ENCODE measurements around the gene ERC2.
"Not testable (repeated sequence)": the region's sequence is repeated elsewhere in the genome, so short reads cannot be mapped to it uniquely, and the experiment has no call there.

ERC2 gene

GRCh38 chr3:55521064-55521737, 947.1 kb downstream of the ERC2 start:
- no peak for DNase-seq (ENCODE audit: low read depth)

GRCh38 chr3:55519019-55519418, 949.2 kb downstream of the ERC2 start:
- no peak for DNase-seq (ENCODE audit: low read depth)

GRCh38 chr3:55518451-55518850, 949.8 kb downstream of the ERC2 start:
- no peak for DNase-seq (ENCODE audit: low read depth)

- DNase-seq (ENCODE audit: low read depth) = no peak
Measured at GRCh38 chr3:55516392-55517030, 951.8 kb downstream of the ERC2 start.

GRCh38 chr3:55515550-55516246, 952.6 kb downstream of the ERC2 start:
- DNase-seq (ENCODE audit: low read depth) = no peak

GRCh38 chr3:55514962-55515361, 953.3 kb downstream of the ERC2 start:
- no peak for DNase-seq (ENCODE audit: low read depth)

GRCh38 chr3:55512571-55513343, 955.5 kb downstream of the ERC2 start:
- no peak for DNase-seq (ENCODE audit: low read depth)

- DNase-seq (ENCODE audit: low read depth) = no peak
Measured at GRCh38 chr3:55511895-55512570, 956.2 kb downstream of the ERC2 start.

GRCh38 chr3:55508335-55508734, 959.9 kb downstream of the ERC2 start:
- DNase-seq (ENCODE audit: low read depth) = no peak

- DNase-seq (ENCODE audit: low read depth) = no peak
Measured at GRCh38 chr3:55507808-55508207, 960.5 kb downstream of the ERC2 start.

GRCh38 chr3:55505776-55506175, 962.5 kb downstream of the ERC2 start:
- no peak for DNase-seq (ENCODE audit: low read depth)

- not testable (repeated sequence) for DNase-seq (ENCODE audit: low read depth)
Measured at GRCh38 chr3:55505102-55505501, 963.2 kb downstream of the ERC2 start.

- DNase-seq (ENCODE audit: low read depth) = no peak
Measured at GRCh38 chr3:55501905-55502304, 966.4 kb downstream of the ERC2 start.

- no peak for DNase-seq (ENCODE audit: low read depth)
Measured at GRCh38 chr3:55500555-55501330, 967.5 kb downstream of the ERC2 start.

- no peak for DNase-seq (ENCODE audit: low read depth)
Measured at GRCh38 chr3:55498520-55498919, 969.7 kb downstream of the ERC2 start.

GRCh38 chr3:55497250-55497649, 971.0 kb downstream of the ERC2 start:
- DNase-seq (ENCODE audit: low read depth) = no peak

GRCh38 chr3:55494976-55495375, 973.3 kb downstream of the ERC2 start:
- no peak for DNase-seq (ENCODE audit: low read depth)

- no peak for DNase-seq (ENCODE audit: low read depth)
Measured at GRCh38 chr3:55492976-55493375, 975.3 kb downstream of the ERC2 start.

GRCh38 chr3:55491296-55491816, 976.9 kb downstream of the ERC2 start:
- DNase-seq (ENCODE audit: low read depth) = no peak

- no peak for DNase-seq (ENCODE audit: low read depth)
Measured at GRCh38 chr3:55490276-55490913, 977.9 kb downstream of the ERC2 start.

- DNase-seq (ENCODE audit: low read depth) = no peak
Measured at GRCh38 chr3:55489798-55490132, 978.5 kb downstream of the ERC2 start.
